ENCODE measurements around the gene LGI1.
A peak's percentile ranks its signal among the peaks of the same experiment; 100 is the strongest.

Gene LGI1

GRCh38 chr10:93775356-93775755, 17.6 kb downstream of the LGI1 start:
- WGBS (ENCODE audit: extremely low coverage, insufficient coverage, low lambda C conversion rate): no CpG with 5 or more reads among the region's 5 CpGs
- H4K8ac ChIP-seq (ENCODE audit: low read depth, low read length): no peak overlapping the region

GRCh38 chr10:93777092-93777491, 19.4 kb downstream of the LGI1 start:
- H4K5ac ChIP-seq (ENCODE audit: low read length): no peak overlapping the region
- DNase-seq: peak; percentile 29

More at GRCh38 chr10:93775356-93775755, 17.6 kb downstream of the LGI1 start:
- H3K79me1 ChIP-seq (ENCODE audit: low read length): no peaks in the 10 kb centered on the region
- H3K23ac ChIP-seq (ENCODE audit: low read length): no peak overlapping the region
- H3K27ac ChIP-seq (ENCODE audit: low read depth, low read length): no peak overlapping the region
- no peak overlapping the region for H2BK120ac ChIP-seq (ENCODE audit: low read depth, low read length)
- no peak overlapping the region for H4K5ac ChIP-seq (ENCODE audit: low read length)
- no peak overlapping the region for H3K4me2 ChIP-seq (ENCODE audit: low read length)
- H3K56ac ChIP-seq (ENCODE audit: low read length): no peak overlapping the region
- H2BK5ac ChIP-seq (ENCODE audit: low read length): no peak overlapping the region
- no peak overlapping the region for H3K9ac ChIP-seq (ENCODE audit: low read length)
- no peak overlapping the region for H3K18ac ChIP-seq (ENCODE audit: low read length)
- H3K4me3 ChIP-seq (ENCODE audit: low read length): no peak overlapping the region
- no peaks in the 10 kb centered on the region for H3K36me3 ChIP-seq (ENCODE audit: control insufficient read depth, insufficient read depth, low read length)
- H3K4ac ChIP-seq (ENCODE audit: low read depth, low read length): no peak overlapping the region
- H3K27me3 ChIP-seq (ENCODE audit: insufficient read depth, low read length, poor library complexity): no peaks in the 10 kb centered on the region
- H2AK5ac ChIP-seq (ENCODE audit: low read length): no peak overlapping the region
- no peak overlapping the region for H2BK15ac ChIP-seq (replicated peaks; ENCODE audit: low read depth)
- no peak for DNase-seq
- H3K79me2 ChIP-seq (ENCODE audit: control insufficient read depth, insufficient read depth, low read length): no peaks in the 10 kb centered on the region
- H3K4me1 ChIP-seq (ENCODE audit: control insufficient read depth, low read depth, low read length): peaks cover 3% of the 10 kb centered on the region

GRCh38 chr10:93784059-93784458, 26.3 kb downstream of the LGI1 start:
- no peaks in the 10 kb centered on the region for H3K79me1 ChIP-seq (ENCODE audit: low read length)
- H2BK15ac ChIP-seq (replicated peaks; ENCODE audit: low read depth): no peak overlapping the region
- no peaks in the 10 kb centered on the region for H3K27me3 ChIP-seq (ENCODE audit: insufficient read depth, low read length, poor library complexity)
- WGBS (ENCODE audit: extremely low coverage, insufficient coverage, low lambda C conversion rate): no CpG with 5 or more reads among the region's 2 CpGs
- H3K27ac ChIP-seq (ENCODE audit: low read depth, low read length): no peak overlapping the region
- H4K5ac ChIP-seq (ENCODE audit: low read length): no peak overlapping the region
- peak; percentile 26 for DNase-seq
- H3K4me3 ChIP-seq (ENCODE audit: low read length): no peak overlapping the region
- no peak overlapping the region for H3K56ac ChIP-seq (ENCODE audit: low read length)
- no peaks in the 10 kb centered on the region for H3K79me2 ChIP-seq (ENCODE audit: control insufficient read depth, insufficient read depth, low read length)
- no peak overlapping the region for H2BK5ac ChIP-seq (ENCODE audit: low read length)
- no peak overlapping the region for H2AK5ac ChIP-seq (ENCODE audit: low read length)
- H3K23ac ChIP-seq (ENCODE audit: low read length): no peak overlapping the region
- H3K4me1 ChIP-seq (ENCODE audit: control insufficient read depth, low read depth, low read length): no peaks in the 10 kb centered on the region
- H3K36me3 ChIP-seq (ENCODE audit: control insufficient read depth, insufficient read depth, low read length): no peaks in the 10 kb centered on the region
- H3K4me2 ChIP-seq (ENCODE audit: low read length): no peak overlapping the region
- H3K18ac ChIP-seq (ENCODE audit: low read length): no peak overlapping the region
- H2BK120ac ChIP-seq (ENCODE audit: low read depth, low read length): no peak overlapping the region
- no peak overlapping the region for H3K4ac ChIP-seq (ENCODE audit: low read depth, low read length)
- no peak overlapping the region for H3K9ac ChIP-seq (ENCODE audit: low read length)
- H4K8ac ChIP-seq (ENCODE audit: low read depth, low read length): no peak overlapping the region

More at GRCh38 chr10:93777092-93777491, 19.4 kb downstream of the LGI1 start:
- H3K36me3 ChIP-seq (ENCODE audit: control insufficient read depth, insufficient read depth, low read length): no peaks in the 10 kb centered on the region
- H3K79me2 ChIP-seq (ENCODE audit: control insufficient read depth, insufficient read depth, low read length): no peaks in the 10 kb centered on the region
- H4K8ac ChIP-seq (ENCODE audit: low read depth, low read length): no peak overlapping the region
- no peak overlapping the region for H2BK120ac ChIP-seq (ENCODE audit: low read depth, low read length)
- no peaks in the 10 kb centered on the region for H3K27me3 ChIP-seq (ENCODE audit: insufficient read depth, low read length, poor library complexity)
- H3K4me3 ChIP-seq (ENCODE audit: low read length): no peak overlapping the region
- no peak overlapping the region for H2AK5ac ChIP-seq (ENCODE audit: low read length)
- no peak overlapping the region for H2BK15ac ChIP-seq (replicated peaks; ENCODE audit: low read depth)
- H2BK5ac ChIP-seq (ENCODE audit: low read length): no peak overlapping the region
- H3K79me1 ChIP-seq (ENCODE audit: low read length): no peaks in the 10 kb centered on the region
- H3K4me2 ChIP-seq (ENCODE audit: low read length): no peak overlapping the region
- H3K4me1 ChIP-seq (ENCODE audit: control insufficient read depth, low read depth, low read length): peaks cover 3% of the 10 kb centered on the region
- H3K27ac ChIP-seq (ENCODE audit: low read depth, low read length): no peak overlapping the region
- no peak overlapping the region for H3K23ac ChIP-seq (ENCODE audit: low read length)
- no peak overlapping the region for H3K9ac ChIP-seq (ENCODE audit: low read length)
- H3K18ac ChIP-seq (ENCODE audit: low read length): no peak overlapping the region
- WGBS (ENCODE audit: extremely low coverage, insufficient coverage, low lambda C conversion rate): no CpG with 5 or more reads among the region's 2 CpGs
- H3K4ac ChIP-seq (ENCODE audit: low read depth, low read length): no peak overlapping the region
- no peak overlapping the region for H3K56ac ChIP-seq (ENCODE audit: low read length)

- H3K56ac ChIP-seq (ENCODE audit: low read length): no peak overlapping the region
- DNase-seq: no peak
- H3K18ac ChIP-seq (ENCODE audit: low read length): no peak overlapping the region
- H3K79me1 ChIP-seq (ENCODE audit: low read length): no peaks in the 10 kb centered on the region
- no peak overlapping the region for H4K5ac ChIP-seq (ENCODE audit: low read length)
- H3K79me2 ChIP-seq (ENCODE audit: control insufficient read depth, insufficient read depth, low read length): no peaks in the 10 kb centered on the region
- H2BK15ac ChIP-seq (replicated peaks; ENCODE audit: low read depth): no peak overlapping the region
- H4K8ac ChIP-seq (ENCODE audit: low read depth, low read length): no peak overlapping the region
- H3K27me3 ChIP-seq (ENCODE audit: insufficient read depth, low read length, poor library complexity): no peaks in the 10 kb centered on the region
- no CpG with 5 or more reads among the region's 3 CpGs for WGBS (ENCODE audit: extremely low coverage, insufficient coverage, low lambda C conversion rate)
- H2BK5ac ChIP-seq (ENCODE audit: low read length): no peak overlapping the region
- H2BK120ac ChIP-seq (ENCODE audit: low read depth, low read length): no peak overlapping the region
- H3K9ac ChIP-seq (ENCODE audit: low read length): no peak overlapping the region
- no peak overlapping the region for H3K4me2 ChIP-seq (ENCODE audit: low read length)
- no peak overlapping the region for H3K4me3 ChIP-seq (ENCODE audit: low read length)
- no peaks in the 10 kb centered on the region for H3K36me3 ChIP-seq (ENCODE audit: control insufficient read depth, insufficient read depth, low read length)
- no peak overlapping the region for H3K4ac ChIP-seq (ENCODE audit: low read depth, low read length)
- peaks cover 2% of the 10 kb centered on the region for H3K4me1 ChIP-seq (ENCODE audit: control insufficient read depth, low read depth, low read length)
- no peak overlapping the region for H2AK5ac ChIP-seq (ENCODE audit: low read length)
- H3K23ac ChIP-seq (ENCODE audit: low read length): no peak overlapping the region
- H3K27ac ChIP-seq (ENCODE audit: low read depth, low read length): no peak overlapping the region
These were observed 30.9 kb downstream of the LGI1 start for GRCh38 chr10:93788413-93789208.

GRCh38 chr10:93790439-93790838, 32.7 kb downstream of the LGI1 start:
- WGBS (ENCODE audit: extremely low coverage, insufficient coverage, low lambda C conversion rate): no CpG with 5 or more reads among the region's 3 CpGs
- Histone ChIP-seq H3K56ac (ENCODE audit: low read length) (peak overlapping the region; percentile 49), H4K5ac (ENCODE audit: low read length) (no peak overlapping the region), H2BK15ac (replicated peaks; ENCODE audit: low read depth) (no peak overlapping the region), H4K8ac (ENCODE audit: low read depth, low read length) (no peak overlapping the region), H2BK120ac (ENCODE audit: low read depth, low read length) (no peak overlapping the region), H3K4me2 (ENCODE audit: low read length) (no peak overlapping the region), H3K27ac (ENCODE audit: low read depth, low read length) (peak overlapping the region; percentile 62), H3K4me1 (ENCODE audit: control insufficient read depth, low read depth, low read length) (peaks cover 2% of the 10 kb centered on the region), H2AK5ac (ENCODE audit: low read length) (no peak overlapping the region), H3K79me2 (ENCODE audit: control insufficient read depth, insufficient read depth, low read length) (no peaks in the 10 kb centered on the region), H3K36me3 (ENCODE audit: control insufficient read depth, insufficient read depth, low read length) (no peaks in the 10 kb centered on the region), H3K23ac (ENCODE audit: low read length) (no peak overlapping the region), H3K9ac (ENCODE audit: low read length) (no peak overlapping the region), H2BK5ac (ENCODE audit: low read length) (no peak overlapping the region), H3K4ac (ENCODE audit: low read depth, low read length) (no peak overlapping the region), H3K4me3 (ENCODE audit: low read length) (no peak overlapping the region), H3K18ac (ENCODE audit: low read length) (peak overlapping the region; percentile 80), H3K79me1 (ENCODE audit: low read length) (no peaks in the 10 kb centered on the region), H3K27me3 (ENCODE audit: insufficient read depth, low read length, poor library complexity) (no peaks in the 10 kb centered on the region)
- DNase-seq: peak; percentile 57

GRCh38 chr10:93796167-93796566, 38.4 kb downstream of the LGI1 start:
- H3K27ac ChIP-seq (ENCODE audit: low read depth, low read length): no peak overlapping the region
- no peak overlapping the region for H2AK5ac ChIP-seq (ENCODE audit: low read length)
- H3K79me1 ChIP-seq (ENCODE audit: low read length): no peaks in the 10 kb centered on the region
- H3K4ac ChIP-seq (ENCODE audit: low read depth, low read length): no peak overlapping the region
- no peaks in the 10 kb centered on the region for H3K4me1 ChIP-seq (ENCODE audit: control insufficient read depth, low read depth, low read length)
- H2BK120ac ChIP-seq (ENCODE audit: low read depth, low read length): no peak overlapping the region
- no CpG with 5 or more reads among the region's 2 CpGs for WGBS (ENCODE audit: extremely low coverage, insufficient coverage, low lambda C conversion rate)
- no peak overlapping the region for H3K23ac ChIP-seq (ENCODE audit: low read length)
- no peaks in the 10 kb centered on the region for H3K79me2 ChIP-seq (ENCODE audit: control insufficient read depth, insufficient read depth, low read length)
- H2BK15ac ChIP-seq (replicated peaks; ENCODE audit: low read depth): no peak overlapping the region
- H3K27me3 ChIP-seq (ENCODE audit: insufficient read depth, low read length, poor library complexity): no peaks in the 10 kb centered on the region
- H3K9ac ChIP-seq (ENCODE audit: low read length): no peak overlapping the region
- no peak overlapping the region for H2BK5ac ChIP-seq (ENCODE audit: low read length)
- no peak overlapping the region for H4K8ac ChIP-seq (ENCODE audit: low read depth, low read length)
- no peaks in the 10 kb centered on the region for H3K36me3 ChIP-seq (ENCODE audit: control insufficient read depth, insufficient read depth, low read length)
- H3K56ac ChIP-seq (ENCODE audit: low read length): no peak overlapping the region
- peak; percentile 63 for DNase-seq
- no peak overlapping the region for H4K5ac ChIP-seq (ENCODE audit: low read length)
- H3K4me3 ChIP-seq (ENCODE audit: low read length): no peak overlapping the region
- no peak overlapping the region for H3K4me2 ChIP-seq (ENCODE audit: low read length)
- H3K18ac ChIP-seq (ENCODE audit: low read length): no peak overlapping the region
